ENCODE results near the gene STK32A. TPM values are rescaled to one million over a fixed set of nuclear protein-coding genes. Genes with fewer than 3 reads are reported as not detected.

STK32A gene
- total RNA-seq, 1 experiment from 2014 or later = 1.2 TPM

DNA sequence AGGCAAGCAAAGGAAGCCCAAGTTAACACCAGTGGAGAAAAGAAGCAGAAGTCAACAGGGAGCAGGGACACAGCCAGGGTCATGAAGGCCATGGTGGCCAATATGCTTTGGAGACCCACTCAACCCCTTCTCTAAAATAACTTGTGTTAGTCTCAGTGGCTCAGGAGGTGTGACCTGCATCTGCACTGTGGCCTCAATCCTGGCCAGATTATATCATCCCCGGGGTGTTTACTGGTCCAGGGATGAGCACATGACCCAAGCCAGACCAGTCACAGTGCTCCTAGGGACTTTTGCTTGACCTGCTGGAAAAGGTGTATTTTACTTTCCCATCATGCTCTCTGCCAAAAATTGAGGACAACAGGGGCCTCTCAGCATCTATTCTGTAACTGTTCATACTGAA lies 169.9 kb downstream of the STK32A start (continued):
- no peak; the same call in 1 of the 2 replicates for TF ChIP-seq SP1 (IDR thresholded peaks at IDR 0.05; ENCODE audit: low read depth)
- TF ChIP-seq, protein P1, sequence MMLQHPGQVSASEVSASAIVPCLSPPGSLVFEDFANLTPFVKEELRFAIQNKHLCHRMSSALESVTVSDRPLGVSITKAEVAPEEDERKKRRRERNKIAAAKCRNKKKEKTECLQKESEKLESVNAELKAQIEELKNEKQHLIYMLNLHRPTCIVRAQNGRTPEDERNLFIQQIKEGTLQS (IDR thresholded peaks at IDR 0.05) = no peak
- TF ChIP-seq ZNF274 (IDR thresholded peaks at IDR 0.05; ENCODE audit: low read depth, low read length) = no peak

DNA sequence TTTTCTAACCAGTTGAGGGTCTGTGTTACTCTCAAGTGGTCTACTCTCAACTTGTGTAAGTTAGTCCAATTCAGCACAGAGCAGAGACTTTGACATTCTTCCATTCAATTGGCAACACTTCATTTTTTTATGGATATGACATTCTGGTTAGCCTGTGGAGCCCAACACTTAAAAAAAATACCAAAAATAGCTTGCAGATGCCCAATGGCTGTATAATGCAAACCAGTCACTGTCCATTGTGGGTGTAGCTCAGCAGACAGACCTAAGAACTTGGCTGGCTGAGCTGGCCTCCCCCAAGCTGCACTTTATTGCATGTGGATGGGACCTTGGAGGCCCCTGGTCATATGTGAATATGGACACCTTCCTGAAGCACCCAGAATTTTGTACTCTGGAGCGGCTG lies 171.8 kb downstream of the STK32A start:
- DNase-seq (ENCODE audit: low read depth, low spot score) = no peak
- H3K9ac ChIP-seq (ENCODE audit: low read length) = no peak overlapping the region
- no peak overlapping the region for H3K4me2 ChIP-seq (ENCODE audit: low read length)
- no peaks in the 10 kb centered on the region for H3K79me2 ChIP-seq (ENCODE audit: insufficient read depth, low read length)
- ChIA-PET POLR2A (no interaction called here), CTCF (no interaction called here), RAD21 (ENCODE audit: low non-redundant PET in 1 of 2, low total read pairs in 2 of 2, uncharacterized antibody in 2 of 2, unreplicated experiment in 2 of 2) (no interaction called here)
- no peak overlapping the region for H2AFZ ChIP-seq (ENCODE audit: low read depth, low read length, poor library complexity, severe bottlenecking)
- no peaks in the 10 kb centered on the region for H4K20me1 ChIP-seq (ENCODE audit: insufficient read depth)
- TF ChIP-seq CBX3 (IDR thresholded peaks at IDR 0.05; ENCODE audit: low read depth) (no peak), CEBPB (IDR thresholded peaks at IDR 0.05; ENCODE audit: low read depth) (no peak), SRF (IDR thresholded peaks at IDR 0.05; ENCODE audit: low read depth) (no peak), EZH2 (IDR thresholded peaks at IDR 0.05) (no peak), POLR2A (IDR thresholded peaks at IDR 0.05; ENCODE audit: borderline replicate concordance, extremely low read depth, insufficient read depth, insufficient read length) (no peak), ELF1 (IDR thresholded peaks at IDR 0.05; ENCODE audit: borderline replicate concordance, low read depth) (no peak), SIN3A (IDR thresholded peaks at IDR 0.05; ENCODE audit: low read depth) (no peak), EGR1 (IDR thresholded peaks at IDR 0.05; ENCODE audit: low read depth) (no peak), POLR2AphosphoS5 (IDR thresholded peaks at IDR 0.05; ENCODE audit: low read depth, low read length) (no peak), JUND (IDR thresholded peaks at IDR 0.05) (no peak)
- TF ChIP-seq, protein P1 (IDR thresholded peaks at IDR 0.05) = no peak
- TF ChIP-seq, protein P2, sequence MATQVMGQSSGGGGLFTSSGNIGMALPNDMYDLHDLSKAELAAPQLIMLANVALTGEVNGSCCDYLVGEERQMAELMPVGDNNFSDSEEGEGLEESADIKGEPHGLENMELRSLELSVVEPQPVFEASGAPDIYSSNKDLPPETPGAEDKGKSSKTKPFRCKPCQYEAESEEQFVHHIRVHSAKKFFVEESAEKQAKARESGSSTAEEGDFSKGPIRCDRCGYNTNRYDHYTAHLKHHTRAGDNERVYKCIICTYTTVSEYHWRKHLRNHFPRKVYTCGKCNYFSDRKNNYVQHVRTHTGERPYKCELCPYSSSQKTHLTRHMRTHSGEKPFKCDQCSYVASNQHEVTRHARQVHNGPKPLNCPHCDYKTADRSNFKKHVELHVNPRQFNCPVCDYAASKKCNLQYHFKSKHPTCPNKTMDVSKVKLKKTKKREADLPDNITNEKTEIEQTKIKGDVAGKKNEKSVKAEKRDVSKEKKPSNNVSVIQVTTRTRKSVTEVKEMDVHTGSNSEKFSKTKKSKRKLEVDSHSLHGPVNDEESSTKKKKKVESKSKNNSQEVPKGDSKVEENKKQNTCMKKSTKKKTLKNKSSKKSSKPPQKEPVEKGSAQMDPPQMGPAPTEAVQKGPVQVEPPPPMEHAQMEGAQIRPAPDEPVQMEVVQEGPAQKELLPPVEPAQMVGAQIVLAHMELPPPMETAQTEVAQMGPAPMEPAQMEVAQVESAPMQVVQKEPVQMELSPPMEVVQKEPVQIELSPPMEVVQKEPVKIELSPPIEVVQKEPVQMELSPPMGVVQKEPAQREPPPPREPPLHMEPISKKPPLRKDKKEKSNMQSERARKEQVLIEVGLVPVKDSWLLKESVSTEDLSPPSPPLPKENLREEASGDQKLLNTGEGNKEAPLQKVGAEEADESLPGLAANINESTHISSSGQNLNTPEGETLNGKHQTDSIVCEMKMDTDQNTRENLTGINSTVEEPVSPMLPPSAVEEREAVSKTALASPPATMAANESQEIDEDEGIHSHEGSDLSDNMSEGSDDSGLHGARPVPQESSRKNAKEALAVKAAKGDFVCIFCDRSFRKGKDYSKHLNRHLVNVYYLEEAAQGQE (IDR thresholded peaks at IDR 0.05; ENCODE audit: low read depth) = no peak
- no peaks in the 10 kb centered on the region for H3K9me2 ChIP-seq (ENCODE audit: insufficient read depth)
- no peak overlapping the region for H3K27ac ChIP-seq (ENCODE audit: low read depth, low read length)
- intact Hi-C loops (cut with micrococcal nuclease) = no loop called here
- no peaks in the 10 kb centered on the region for H3K36me3 ChIP-seq (ENCODE audit: control insufficient read depth in 1 of 2, insufficient read depth in 2 of 2, low read length in 2 of 2)
- no peak overlapping the region for H3K4me3 ChIP-seq (replicated peaks in 1 of 2; ENCODE audit: low read depth in 1 of 2, low read length in 2 of 2)
- no peak for ATAC-seq
- no peaks in the 10 kb centered on the region for H3K27me3 ChIP-seq (ENCODE audit: insufficient read depth, low read length)
- peaks cover 15 to 25% of the 10 kb centered on the region in 2 experiments for H3K4me1 ChIP-seq (ENCODE audit: control insufficient read depth in 1 of 2, insufficient read depth in 2 of 2, low read length in 2 of 2)
- no TSS peak for BruUV-seq (replicated peaks)
- no peaks in the 10 kb centered on the region for H3K9me3 ChIP-seq (ENCODE audit: control insufficient read depth in 1 of 2, insufficient read depth in 1 of 2, low read depth in 1 of 2, low read length in 2 of 2)
